TTC549 (cell line): ENCODE measurements around the gene ZBTB5.
"Not testable (repeated sequence)": the region's sequence is repeated elsewhere in the genome, so short reads cannot be mapped to it uniquely, and the experiment has no call there.

Experiments
- FAIRE-seq: peaks from 2 replicates; lab custom pipeline; 2012; peaks lifted over from hg19 to GRCh38; lab: Jason Lieb, UNC

ZBTB5 gene, protein sequence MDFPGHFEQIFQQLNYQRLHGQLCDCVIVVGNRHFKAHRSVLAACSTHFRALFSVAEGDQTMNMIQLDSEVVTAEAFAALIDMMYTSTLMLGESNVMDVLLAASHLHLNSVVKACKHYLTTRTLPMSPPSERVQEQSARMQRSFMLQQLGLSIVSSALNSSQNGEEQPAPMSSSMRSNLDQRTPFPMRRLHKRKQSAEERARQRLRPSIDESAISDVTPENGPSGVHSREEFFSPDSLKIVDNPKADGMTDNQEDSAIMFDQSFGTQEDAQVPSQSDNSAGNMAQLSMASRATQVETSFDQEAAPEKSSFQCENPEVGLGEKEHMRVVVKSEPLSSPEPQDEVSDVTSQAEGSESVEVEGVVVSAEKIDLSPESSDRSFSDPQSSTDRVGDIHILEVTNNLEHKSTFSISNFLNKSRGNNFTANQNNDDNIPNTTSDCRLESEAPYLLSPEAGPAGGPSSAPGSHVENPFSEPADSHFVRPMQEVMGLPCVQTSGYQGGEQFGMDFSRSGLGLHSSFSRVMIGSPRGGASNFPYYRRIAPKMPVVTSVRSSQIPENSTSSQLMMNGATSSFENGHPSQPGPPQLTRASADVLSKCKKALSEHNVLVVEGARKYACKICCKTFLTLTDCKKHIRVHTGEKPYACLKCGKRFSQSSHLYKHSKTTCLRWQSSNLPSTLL

DNA sequence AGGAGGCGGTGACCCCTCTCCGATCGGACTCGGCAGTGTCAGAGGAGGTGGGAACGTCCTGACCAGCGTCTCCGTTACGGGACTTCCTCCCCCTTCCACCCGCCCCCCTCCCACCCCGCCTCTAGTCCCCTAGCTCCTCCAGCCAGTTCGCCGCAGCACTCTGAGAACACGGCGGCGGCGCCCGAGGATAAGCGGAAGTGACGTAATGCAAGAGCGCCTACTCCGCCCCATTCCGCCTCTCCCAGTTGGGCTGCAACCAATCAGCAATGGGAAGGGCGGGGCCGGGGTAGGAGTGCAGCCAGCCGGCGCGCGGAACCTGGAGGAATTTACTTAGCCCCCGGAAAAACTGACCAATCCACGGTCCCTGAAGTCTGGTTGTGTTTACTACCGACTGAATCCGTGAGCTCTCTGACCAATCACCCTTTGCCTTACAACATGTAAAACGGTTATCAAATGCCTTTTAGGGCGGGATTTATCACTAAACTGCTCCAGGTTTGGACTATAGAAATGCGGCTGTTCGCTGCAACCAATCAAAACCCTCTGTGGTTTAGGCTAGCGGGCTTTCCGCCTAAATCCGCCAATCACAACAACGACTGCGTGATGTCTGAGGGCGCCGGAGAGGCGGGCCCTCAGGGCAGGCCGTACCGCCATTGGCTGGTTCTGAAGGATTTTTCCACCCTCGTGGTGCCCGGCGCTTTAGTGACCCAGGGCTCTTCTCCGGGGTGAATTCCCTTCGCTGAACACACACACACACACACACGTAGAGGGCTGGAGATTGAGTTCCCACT, at the start of gene ZBTB5:
Gene ZBTB5 (minus strand): TSS at position 202 of the 788 bp plus-strand sequence. CDS start 22,899 bp downstream, outside the sequence.
- peak; percentile 97 for FAIRE-seq

DNA sequence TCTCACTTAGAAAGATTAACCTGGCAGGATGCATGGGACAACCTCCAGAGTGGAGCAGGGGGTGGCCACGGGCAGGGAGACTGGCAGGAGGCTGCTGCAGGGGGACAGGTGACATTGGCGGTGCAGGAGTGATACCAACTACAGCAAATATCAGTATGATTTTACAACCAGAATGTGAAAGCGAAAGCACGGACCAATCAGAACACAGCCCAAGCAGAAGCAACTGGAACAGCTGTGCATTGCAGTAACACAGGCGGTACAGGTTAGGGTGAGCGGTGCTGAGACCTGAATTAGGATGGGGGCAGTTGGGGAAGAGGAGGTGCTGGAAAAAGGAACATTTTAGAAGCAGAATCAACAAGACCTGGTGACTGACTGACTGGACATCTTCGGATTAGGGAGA, 49.7 kb upstream of the ZBTB5 start:
- no peak for FAIRE-seq

DNA sequence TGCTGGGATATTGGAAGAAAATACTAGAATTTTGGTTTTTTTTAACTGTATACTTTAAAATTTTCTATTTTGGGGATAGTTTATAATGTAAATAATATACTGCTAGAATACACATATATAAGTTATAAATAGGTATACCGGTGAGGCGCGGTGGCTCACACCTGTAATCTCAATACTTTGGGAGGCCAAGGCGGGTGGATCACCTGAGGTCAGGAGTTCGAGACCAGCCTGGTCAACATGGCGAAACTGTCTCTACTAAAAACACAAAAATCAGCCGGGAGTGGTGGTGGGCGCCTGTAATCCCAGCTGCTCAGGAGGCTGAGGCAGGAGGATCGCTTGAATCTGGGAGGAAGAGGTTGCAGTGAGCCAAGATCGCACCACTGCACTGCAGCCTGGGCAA, 49.2 kb upstream of the ZBTB5 start:
- not testable (repeated sequence) for FAIRE-seq

DNA sequence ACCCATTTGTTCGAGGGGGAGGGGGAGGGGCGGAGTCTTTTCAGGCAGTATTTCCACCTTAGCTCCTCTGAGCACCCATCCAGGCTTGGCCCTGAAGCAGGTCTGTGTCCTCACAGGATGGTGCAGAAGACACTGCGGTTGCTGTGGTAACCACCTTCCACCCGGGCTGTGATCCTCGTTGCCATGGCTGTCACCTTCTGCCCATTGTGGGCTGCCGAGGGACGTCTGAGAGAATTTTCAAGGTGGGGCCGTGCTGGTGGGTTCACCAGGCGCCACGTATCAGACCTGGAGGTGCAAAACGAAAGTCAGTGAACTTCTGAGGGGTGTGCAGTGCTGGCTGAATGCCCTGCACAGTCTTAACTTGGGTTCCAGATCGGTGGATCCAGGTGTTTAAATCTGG, 47.2 kb upstream of the ZBTB5 start:
- FAIRE-seq: no peak

DNA sequence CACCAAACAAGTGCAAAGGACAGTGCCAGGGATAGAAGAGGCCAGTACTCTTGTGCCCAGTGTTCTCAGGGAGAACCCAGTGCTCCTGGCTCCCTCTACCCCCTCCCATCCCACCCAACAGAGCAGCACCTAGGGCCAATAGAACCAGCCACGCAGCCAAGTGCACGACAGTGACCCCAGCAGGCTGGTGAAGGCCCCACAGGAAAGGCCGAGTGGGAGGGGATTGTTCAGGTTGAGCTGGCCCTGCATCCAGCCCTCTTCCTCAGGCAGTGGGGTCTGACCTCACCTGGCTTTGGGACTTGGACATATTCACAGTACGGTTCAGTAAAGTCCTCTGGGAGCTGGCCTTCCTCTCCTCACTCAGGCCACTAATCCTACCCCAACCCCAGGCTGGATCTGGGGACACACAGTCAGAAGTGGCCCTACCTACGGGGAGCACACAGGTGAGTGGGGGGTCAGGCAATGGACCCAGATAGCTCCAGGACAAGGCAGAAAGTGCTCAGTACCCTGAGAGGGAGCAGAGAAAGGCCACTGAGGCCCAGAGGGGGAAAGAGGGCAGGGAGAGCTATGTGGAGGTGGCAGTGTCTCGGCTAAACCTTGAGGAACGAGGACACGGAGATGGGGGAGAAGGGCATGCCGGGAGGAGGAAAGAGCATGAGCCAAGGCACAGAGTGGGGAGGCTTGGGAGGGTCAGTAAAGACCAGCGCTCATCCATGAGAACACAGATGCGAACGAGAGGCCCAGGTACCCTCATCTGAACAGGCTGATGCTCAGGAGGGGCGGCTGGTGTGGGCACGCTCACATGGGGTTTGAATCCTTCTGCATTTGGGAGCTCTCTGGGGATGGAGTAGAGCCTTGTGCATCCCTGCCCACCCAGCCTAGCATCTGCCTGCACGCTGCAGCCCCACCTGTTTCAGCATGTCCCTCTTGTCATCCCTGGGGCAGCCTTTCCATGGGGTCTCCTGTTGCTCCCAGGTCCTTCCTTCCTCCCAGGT, 46.1 kb upstream of the ZBTB5 start:
- no peak for FAIRE-seq

DNA sequence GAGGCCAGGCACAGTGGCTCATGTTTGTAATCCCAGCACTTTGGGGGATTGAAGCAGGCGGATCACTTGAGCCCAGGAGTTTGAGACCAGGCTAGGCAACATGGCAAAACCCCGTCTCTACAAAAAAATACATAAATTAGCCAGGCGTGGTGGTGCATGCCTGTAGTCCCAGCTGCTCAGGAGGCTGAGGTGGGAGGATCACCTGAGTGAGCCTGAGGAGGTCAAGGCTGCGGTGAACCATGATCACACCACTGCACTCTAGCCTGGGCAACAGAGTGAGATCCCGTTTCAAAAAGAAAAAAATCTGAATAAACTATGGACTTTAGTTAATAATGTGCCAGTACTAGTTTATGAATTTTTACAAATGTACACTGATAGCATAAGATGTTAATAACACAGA, 44.8 kb upstream of the ZBTB5 start:
- FAIRE-seq: not testable (repeated sequence)

DNA sequence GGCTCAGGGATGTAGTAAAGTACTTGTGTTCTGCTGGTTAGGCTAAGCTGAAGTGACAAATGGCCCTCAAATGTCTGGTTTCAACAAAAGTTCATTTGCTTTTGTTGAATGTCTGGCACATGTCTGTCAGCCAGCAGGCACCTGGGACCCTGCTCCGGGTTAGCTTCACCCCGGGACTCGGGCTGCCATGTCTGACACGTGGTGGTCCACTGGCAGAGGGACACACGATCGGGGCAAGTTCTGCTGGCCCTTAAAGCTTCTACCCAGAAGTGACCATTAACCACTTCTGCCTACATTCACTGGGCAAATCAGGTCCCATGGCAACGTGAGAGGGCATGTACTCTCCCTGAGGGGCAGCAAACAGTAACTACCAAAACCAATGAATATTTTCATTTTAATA, 44.3 kb upstream of the ZBTB5 start:
- no peak for FAIRE-seq

DNA sequence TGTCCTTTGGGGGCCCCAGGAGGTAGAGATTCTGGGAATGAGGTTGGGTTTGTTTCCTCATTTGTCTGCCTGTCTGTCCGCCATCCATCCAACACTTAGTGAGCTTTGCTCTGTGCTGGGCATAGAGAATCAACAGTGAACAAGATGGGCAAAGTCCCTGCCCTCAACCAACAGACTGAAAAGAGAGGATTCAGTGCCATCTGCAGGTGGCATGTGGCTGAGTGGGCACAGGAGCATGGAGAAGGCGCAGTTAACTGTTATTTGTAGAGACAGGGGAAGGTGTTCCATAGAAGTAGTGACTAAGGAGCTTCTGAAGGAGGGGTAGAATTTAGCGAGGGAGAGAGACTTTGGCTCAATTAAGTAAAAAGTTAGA, 43.6 kb upstream of the ZBTB5 start:
- no peak for FAIRE-seq

DNA sequence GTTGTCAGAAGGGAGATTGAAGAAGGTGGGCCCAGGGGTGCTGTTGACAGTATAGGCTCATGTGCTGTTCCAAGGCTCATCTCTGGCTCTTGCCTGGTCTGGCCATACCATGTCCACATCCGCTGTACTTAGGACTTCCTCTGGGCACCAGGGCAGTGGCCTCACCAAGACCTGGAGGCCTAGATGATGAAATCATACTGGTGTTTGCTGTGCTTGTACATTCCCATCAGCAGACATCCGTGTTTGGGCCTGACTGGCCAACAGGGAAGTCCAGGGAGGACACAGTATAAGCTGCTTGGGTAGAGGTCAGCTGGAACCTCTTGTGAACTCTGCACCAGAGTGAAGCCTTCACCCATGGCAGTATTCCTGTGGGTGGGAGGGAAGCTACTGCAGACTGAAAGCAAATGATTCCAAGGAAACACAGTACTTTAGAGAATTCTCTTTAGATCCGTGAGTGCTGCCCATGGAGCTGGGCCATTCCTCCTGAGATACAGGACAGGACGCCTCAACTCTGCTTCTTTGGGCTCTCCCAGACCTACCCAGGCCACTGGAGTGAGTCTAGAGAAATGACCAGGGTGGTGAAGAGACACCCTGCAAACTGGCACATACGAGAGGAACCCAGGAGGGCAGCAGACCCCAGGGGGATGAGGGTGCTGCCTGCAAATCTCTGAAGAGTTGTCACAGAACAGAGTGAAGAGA, 43.0 kb upstream of the ZBTB5 start:
- no peak for FAIRE-seq

DNA sequence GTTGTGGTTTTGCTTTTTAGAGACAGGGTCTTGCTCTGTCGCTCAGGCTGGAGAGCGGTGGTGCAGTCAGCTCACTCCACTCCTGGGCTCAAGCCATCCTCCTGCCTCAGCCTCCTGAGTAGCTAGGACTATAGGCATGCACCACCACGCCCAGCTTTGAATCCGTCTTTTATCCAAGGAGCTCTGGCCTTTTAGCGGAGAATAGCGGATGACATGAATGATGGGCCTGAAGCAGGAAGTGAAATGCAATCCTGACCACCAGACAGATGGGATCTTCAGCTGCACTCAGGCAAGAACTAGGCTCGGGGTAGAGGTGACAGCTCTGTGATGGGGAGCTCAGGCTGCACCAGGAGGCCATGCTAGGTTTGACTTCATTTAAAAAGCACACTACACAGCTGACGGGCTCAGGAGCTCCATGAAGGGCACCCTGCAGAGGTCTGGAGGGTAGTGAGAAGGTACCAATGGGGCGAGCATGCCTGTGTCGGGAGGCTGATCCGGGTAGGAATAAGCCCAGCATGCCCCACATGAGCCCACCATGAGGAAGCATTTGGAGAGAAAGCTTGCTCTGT, 42.4 kb upstream of the ZBTB5 start:
- no peak for FAIRE-seq

DNA sequence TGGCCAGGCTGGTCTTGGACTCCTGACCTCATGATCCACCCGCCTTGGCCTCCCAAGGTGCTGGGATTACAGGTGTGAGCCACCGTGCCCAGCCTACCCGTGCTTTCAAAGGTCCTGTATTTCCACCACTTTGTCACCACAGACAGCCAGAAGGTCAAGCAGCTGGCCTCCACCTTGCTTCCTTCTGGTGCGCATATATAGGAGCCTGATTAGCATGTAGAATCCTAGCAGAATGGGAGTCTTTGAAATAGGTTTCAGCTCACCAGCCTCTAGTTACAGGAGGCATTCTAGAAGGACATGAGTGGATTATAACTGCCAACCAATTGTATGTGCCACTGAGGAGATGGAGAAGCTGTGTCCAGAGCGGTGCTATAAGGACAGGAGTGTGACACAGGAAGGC, 39.4 kb upstream of the ZBTB5 start:
- FAIRE-seq: no peak

DNA sequence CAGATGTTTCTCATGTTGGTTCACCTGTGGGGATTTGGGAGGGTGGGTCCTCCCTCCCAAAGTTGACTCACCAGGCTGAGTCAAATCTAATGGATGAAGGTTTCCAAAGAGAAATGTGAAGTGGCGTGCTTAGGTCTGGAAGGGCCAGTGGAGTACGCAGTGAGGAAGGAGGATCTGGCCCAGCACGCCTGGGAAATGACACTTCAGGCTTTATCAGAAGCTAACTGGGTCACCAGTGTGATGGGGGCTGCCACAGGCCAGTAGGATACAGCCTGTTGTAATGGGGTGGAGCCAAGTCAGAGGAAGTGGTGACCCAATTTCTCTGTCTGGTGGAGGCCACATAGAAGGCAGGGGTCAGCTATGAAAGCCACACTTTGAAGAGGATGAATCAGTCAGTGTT, 38.5 kb upstream of the ZBTB5 start:
- FAIRE-seq: no peak

DNA sequence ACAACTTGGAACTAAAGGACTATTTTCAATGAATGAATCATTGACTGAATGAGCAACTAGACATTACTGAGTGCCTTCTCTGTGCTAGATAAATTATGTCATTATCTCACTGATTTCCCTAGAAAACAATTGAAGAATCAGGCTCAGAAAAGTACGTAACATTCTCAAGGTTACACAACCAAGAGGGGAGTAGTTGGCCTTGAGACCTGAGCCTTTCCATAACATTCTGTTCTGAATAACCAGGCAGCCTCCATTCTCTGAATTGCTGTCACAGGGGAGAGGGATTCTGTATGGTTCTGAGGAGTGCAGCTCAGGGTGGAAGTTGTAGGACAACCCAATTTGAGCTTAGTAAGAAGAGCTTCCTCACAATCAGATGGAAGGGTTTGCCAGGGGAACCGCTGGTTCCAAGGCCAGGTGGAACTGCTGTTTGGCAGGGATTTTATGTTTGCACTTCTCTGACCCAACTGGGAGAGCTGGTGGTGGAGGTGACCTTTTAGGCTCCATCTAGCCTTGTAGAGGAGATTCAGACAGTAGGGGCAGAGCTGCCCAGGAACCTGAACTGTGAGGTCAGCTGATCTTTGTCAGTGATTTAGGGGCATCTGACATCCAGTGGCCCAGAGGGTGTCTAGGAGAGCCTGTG, 36.8 kb upstream of the ZBTB5 start:
- FAIRE-seq: no peak

DNA sequence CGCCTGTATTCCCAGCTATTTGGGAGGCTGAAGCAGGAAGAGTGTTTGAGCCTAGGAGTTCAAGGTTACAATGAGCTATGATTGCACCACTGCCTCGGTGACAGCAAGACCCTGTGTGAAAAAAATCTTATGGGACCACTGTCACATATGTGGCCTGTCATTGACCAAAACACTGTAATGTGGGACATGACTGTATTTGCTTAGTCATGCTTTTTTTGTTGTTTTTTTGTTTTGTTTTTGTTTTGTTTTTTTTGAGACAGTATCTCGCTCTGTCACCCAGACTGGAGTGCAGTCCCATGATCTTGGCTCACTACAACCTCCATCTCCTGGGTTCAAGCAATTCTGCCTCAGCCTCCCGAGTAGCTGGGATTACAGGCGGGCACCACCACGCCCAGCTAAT, 34.0 kb upstream of the ZBTB5 start:
- no peak for FAIRE-seq

DNA sequence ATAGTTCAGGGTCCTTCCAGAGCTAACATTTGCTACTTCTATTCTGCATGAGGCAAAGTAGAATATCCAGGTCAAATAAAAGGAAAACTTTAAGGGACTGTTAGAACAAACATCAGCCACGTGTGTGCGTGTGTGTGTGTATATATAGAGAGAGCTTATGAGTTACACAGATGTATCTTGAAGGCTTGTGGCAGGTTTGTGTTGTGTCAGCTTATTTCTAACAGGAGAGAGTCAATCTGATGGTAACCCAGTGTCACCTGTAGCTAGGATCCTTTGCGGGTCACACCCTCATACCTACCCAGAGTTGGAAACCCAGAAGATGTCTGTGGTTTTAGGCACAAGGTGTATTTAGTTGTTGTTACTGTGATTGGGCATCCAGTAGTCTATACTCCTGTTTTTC, 33.2 kb upstream of the ZBTB5 start:
- no peak for FAIRE-seq

DNA sequence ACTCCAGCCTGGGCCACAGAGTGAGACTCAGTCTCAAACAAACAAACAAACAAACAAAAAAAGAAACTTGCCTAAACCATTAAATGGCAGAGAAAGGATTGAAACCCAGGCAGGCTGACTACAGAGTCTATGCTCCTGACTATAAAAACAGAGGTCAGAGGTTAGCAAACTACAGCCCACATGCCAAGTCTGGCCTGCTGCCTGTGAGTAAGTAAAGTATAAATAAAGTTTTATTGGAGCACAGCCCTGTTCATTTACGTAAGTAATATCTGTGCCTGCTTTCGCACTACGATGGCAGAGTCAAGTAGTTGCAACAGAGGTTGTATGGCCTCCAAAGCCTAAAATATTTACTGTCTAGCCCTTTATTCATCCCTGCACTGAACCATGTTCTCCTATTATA, 32.1 kb upstream of the ZBTB5 start:
- FAIRE-seq: no peak

DNA sequence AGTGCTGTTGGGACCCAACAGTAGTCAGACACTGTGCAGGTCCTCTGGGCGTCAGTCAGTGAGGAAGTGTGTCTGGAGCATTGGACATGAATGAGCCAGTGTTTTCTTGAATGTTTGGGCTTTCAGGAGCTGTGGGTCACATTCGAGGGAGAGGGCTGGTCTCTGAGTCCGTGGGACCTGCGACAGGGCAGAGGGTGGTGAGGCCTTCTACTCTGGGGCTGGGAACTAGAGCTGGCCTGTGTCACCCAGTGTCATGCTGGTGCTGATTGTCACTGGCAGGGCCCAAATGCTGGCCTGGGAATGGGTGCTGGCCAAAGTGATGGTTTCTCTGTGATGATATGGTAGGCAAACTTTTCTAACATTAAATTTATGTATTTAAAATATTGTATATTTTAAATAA, 30.8 kb upstream of the ZBTB5 start:
- no peak for FAIRE-seq

DNA sequence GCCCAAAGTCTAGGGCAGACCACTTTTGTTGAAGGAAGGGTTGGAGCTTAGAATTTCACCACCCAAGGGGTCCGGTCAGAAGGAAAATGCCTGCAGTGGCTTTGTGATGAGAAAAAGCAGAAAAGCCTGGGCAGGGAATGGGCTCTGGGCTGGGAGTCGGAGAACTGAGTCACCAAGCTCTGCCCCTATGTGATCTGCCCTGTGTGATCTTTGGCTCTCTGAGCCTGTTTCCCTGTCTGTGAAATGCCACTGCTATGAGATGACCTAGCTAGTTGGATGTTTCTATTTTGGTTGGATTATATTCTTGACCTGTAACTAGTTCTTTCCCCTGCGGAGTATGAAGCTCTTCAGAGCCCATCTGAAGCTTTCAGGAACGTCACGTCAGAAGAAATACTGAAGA, 30.3 kb upstream of the ZBTB5 start:
- no peak for FAIRE-seq

DNA sequence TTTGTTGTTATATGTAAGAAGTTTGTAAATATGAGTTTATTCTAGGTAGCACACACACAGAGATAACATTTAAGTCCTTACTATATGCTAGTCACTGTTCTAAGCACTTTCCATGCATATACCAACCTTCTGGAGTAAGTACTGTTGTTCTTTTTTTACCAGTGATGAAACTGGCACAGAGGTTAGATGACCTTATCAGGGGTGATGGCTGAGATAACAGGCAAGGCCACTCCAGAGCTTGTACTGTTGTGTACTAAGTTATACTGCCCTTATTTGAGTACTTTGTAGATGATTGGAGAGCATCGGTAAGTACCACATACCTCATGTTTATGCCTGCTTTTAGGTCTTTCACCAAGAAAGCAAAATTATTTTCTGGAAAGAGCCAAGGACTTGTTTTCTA, 26.7 kb upstream of the ZBTB5 start:
- FAIRE-seq: no peak
